ENCODE results near the gene NTNG1. TPM values are rescaled to one million over a fixed set of nuclear protein-coding genes. Genes with fewer than 3 reads are reported as not detected.

The NTNG1 gene
- total RNA-seq, 1 donor from 2014 or later, result 19.7 TPM

- no peak for DNase-seq (ENCODE audit: extremely low spot score, unreplicated experiment)
- Mint-ChIP-seq H3K27me3 (no peaks in the 10 kb centered on the region), H3K9me3 (no peaks in the 10 kb centered on the region)
These were observed 40.4 kb upstream of the NTNG1 start for GRCh38 chr1:107100331-107100984.

GRCh38 chr1:107105914-107106313 lies 34.9 kb upstream of the NTNG1 start:
- no peak for DNase-seq (ENCODE audit: extremely low spot score, unreplicated experiment)
- Mint-ChIP-seq H3K27ac (no peak overlapping the region), H3K4me3 (no peak overlapping the region), H3K27me3 (no peaks in the 10 kb centered on the region), H3K9me3 (no peaks in the 10 kb centered on the region), H3K36me3 (no peaks in the 10 kb centered on the region), H3K4me1 (ENCODE audit: unreplicated experiment) (no peaks in the 10 kb centered on the region)
- no peak for TF ChIP-seq CTCF (conservative IDR thresholded peaks at IDR 0.05)

More at GRCh38 chr1:107100331-107100984, 40.4 kb upstream of the NTNG1 start:
- Mint-ChIP-seq H3K4me1 (ENCODE audit: unreplicated experiment) (no peaks in the 10 kb centered on the region), H3K36me3 (no peaks in the 10 kb centered on the region), H3K27ac (no peak overlapping the region), H3K4me3 (no peak overlapping the region)
- no peak for TF ChIP-seq CTCF (conservative IDR thresholded peaks at IDR 0.05)

- Mint-ChIP-seq H3K9me3 (no peaks in the 10 kb centered on the region), H3K36me3 (no peaks in the 10 kb centered on the region), H3K4me3 (no peak overlapping the region), H3K4me1 (ENCODE audit: unreplicated experiment) (no peaks in the 10 kb centered on the region), H3K27ac (no peak overlapping the region), H3K27me3 (no peaks in the 10 kb centered on the region)
- no peak for TF ChIP-seq CTCF (conservative IDR thresholded peaks at IDR 0.05)
- no peak for DNase-seq (ENCODE audit: extremely low spot score, unreplicated experiment)
These were observed 30.5 kb upstream of the NTNG1 start for GRCh38 chr1:107110326-107110725.

GRCh38 chr1:107116306-107116790 lies 24.5 kb upstream of the NTNG1 start:
- DNase-seq (ENCODE audit: extremely low spot score, unreplicated experiment), result no peak
- Mint-ChIP-seq H3K27me3 (peaks cover 3% of the 10 kb centered on the region), H3K36me3 (no peaks in the 10 kb centered on the region), H3K4me3 (no peak overlapping the region), H3K27ac (no peak overlapping the region), H3K4me1 (ENCODE audit: unreplicated experiment) (no peaks in the 10 kb centered on the region), H3K9me3 (no peaks in the 10 kb centered on the region)
- no peak for TF ChIP-seq CTCF (conservative IDR thresholded peaks at IDR 0.05)

GRCh38 chr1:107122225-107122624 lies 18.6 kb upstream of the NTNG1 start:
- no peaks in the 10 kb centered on the region for H3K4me1 Mint-ChIP-seq (ENCODE audit: unreplicated experiment)
- no peak for DNase-seq (ENCODE audit: extremely low spot score, unreplicated experiment)
- H3K27ac Mint-ChIP-seq, result no peak overlapping the region
- H3K27me3 Mint-ChIP-seq, result peaks cover 3% of the 10 kb centered on the region
- no peak overlapping the region for H3K4me3 Mint-ChIP-seq
- H3K36me3 Mint-ChIP-seq, result no peaks in the 10 kb centered on the region
- H3K9me3 Mint-ChIP-seq, result no peaks in the 10 kb centered on the region
- TF ChIP-seq CTCF (conservative IDR thresholded peaks at IDR 0.05), result no peak
